NB4 (cell line): Measurements from ENCODE around the gene KCNG2.
"Not testable (repeated sequence)": the region's sequence is repeated elsewhere in the genome, so short reads cannot be mapped to it uniquely, and the experiment has no call there.

Experiments
- CTCF ChIP-seq: IDR thresholded peaks from one replicate; pipeline ENCODE4 v1.5.1; 2012; ENCODE audit warnings: low read depth, low read length
- POLR2A ChIP-seq: IDR thresholded peaks from 2 replicates; pipeline ENCODE4 v1.6.1; 2011; ENCODE audit warnings: mild to moderate bottlenecking; ENCODE audit not compliant: insufficient read length; ENCODE audit errors: extremely low read depth

DNA sequence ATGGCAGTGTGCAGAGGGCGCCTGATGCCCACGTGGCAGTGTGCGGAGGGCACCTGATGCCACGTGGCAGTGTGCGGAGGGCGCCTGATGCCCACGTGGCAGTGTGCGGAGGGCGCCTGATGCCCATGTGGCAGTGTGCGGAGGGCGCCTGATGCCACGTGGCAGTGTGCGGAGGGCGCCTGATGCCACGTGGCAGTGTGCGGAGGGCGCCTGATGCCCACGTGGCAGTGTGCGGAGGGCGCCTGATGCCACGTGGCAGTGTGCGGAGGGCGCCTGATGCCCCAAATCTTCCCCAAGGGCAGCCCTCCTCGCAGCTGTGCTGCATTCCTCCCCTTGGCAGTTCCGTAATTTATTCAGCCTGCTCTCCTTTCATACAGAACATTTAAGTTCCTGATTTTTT is 80.5 kb downstream of the KCNG2 start:
- TF ChIP-seq CTCF, POLR2A: not testable (repeated sequence)
